Stomach (tissue), 4 donors: ENCODE data around the gene B4GALT5.

Experiments used
- CTCF ChIP-seq, 7 experiments: fragments of 450-650 bp in 4 of 7; fragments of 200-600 bp in 3 of 7; sonication (generic) in 3 of 7; IDR thresholded peaks; one replicate each; pipeline ENCODE4 v1.5.1; 2016 to 2019; ENCODE audit warnings: antibody characterized with exemption in 7 of 7, control low read depth in 2 of 7, mild to moderate bottlenecking in 1 of 7
- POLR2A ChIP-seq, 4 donors: fragments of 450-650 bp; IDR thresholded peaks; one replicate each; pipeline ENCODE4 v1.6.1; 2016; ENCODE audit warnings: antibody characterized with exemption in 4 of 4, control low read depth in 2 of 4, mild to moderate bottlenecking in 1 of 4, moderate library complexity in 1 of 4

- TF ChIP-seq POLR2A (IDR thresholded peaks at IDR 0.05) (no peak), CTCF (IDR thresholded peaks at IDR 0.05) (no peak)
Observed at GRCh38 chr20:49656304-49656703, 57.4 kb downstream of the B4GALT5 start.
